Kidney epithelial cell (primary cell): ENCODE measurements around the gene NPHP4. TPM values are rescaled to one million over a fixed set of nuclear protein-coding genes. Genes with fewer than 3 reads are reported as not detected.

ENCODE experiments used
- DNase-seq: peaks from one replicate; pipeline ENCODE4 v3.0.0-alpha.2; 2010; ENCODE audit warnings: low read depth
- H3K27me3 ChIP-seq: 2 replicates; pipeline ENCODE4 v1.6.0; 2011; ENCODE audit warnings: low read length; ENCODE audit not compliant: control insufficient read depth, insufficient read depth
- H3K36me3 ChIP-seq: 2 replicates; pipeline ENCODE4 v1.5.1; 2011; ENCODE audit warnings: low read length; ENCODE audit not compliant: control insufficient read depth, insufficient read depth
- H3K4me3 ChIP-seq: 2 replicates; pipeline ENCODE4 v1.5.1; 2011; ENCODE audit warnings: low read depth, mild to moderate bottlenecking, control low read depth, low read length
- total RNA-seq: library from RNA; depleted of rRNA; stranded (reverse); fragments of >200 nt; gene quantifications from 2 replicates; pipeline ENCODE4 v1.2.3, GENCODE V29; 2015
- TF ChIP-seq, protein P1 (sequence below): IDR thresholded peaks from 2 replicates; pipeline ENCODE4 v1.5.1; 2011; ENCODE audit warnings: mild to moderate bottlenecking, moderate library complexity, low read length, control low read depth, inconsistent platforms; ENCODE audit not compliant: insufficient read depth, poor library complexity, severe bottlenecking

The NPHP4 gene
- total RNA-seq, 1 donor from 2014 or later = 6.6 TPM

DNA sequence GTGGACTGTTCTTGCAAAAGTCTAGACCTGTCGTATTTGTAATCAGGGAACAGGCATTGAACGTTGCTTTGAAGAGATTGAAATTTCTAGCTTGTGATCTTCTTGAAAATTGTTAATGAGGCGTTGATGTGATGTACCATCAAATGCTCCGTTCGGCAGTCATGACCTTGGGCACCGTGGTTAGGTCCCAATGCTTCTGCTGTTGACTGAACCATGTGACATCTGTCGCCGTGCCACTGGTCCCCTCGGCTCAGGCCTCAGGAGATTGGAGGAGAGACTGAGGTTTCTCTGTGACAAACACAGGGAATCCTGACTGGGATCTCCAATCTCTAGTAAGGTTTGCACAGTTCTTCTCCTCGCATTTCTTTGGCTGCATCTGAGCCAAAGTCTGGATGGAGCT is 35.4 kb upstream of the NPHP4 start:
- DNase-seq = no peak
- Histone ChIP-seq H3K4me3 (no peak overlapping the region), H3K27me3 (peaks cover 12% of the 10 kb centered on the region), H3K36me3 (no peaks in the 10 kb centered on the region)
- TF ChIP-seq, protein P1, sequence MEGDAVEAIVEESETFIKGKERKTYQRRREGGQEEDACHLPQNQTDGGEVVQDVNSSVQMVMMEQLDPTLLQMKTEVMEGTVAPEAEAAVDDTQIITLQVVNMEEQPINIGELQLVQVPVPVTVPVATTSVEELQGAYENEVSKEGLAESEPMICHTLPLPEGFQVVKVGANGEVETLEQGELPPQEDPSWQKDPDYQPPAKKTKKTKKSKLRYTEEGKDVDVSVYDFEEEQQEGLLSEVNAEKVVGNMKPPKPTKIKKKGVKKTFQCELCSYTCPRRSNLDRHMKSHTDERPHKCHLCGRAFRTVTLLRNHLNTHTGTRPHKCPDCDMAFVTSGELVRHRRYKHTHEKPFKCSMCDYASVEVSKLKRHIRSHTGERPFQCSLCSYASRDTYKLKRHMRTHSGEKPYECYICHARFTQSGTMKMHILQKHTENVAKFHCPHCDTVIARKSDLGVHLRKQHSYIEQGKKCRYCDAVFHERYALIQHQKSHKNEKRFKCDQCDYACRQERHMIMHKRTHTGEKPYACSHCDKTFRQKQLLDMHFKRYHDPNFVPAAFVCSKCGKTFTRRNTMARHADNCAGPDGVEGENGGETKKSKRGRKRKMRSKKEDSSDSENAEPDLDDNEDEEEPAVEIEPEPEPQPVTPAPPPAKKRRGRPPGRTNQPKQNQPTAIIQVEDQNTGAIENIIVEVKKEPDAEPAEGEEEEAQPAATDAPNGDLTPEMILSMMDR = no peak

DNA sequence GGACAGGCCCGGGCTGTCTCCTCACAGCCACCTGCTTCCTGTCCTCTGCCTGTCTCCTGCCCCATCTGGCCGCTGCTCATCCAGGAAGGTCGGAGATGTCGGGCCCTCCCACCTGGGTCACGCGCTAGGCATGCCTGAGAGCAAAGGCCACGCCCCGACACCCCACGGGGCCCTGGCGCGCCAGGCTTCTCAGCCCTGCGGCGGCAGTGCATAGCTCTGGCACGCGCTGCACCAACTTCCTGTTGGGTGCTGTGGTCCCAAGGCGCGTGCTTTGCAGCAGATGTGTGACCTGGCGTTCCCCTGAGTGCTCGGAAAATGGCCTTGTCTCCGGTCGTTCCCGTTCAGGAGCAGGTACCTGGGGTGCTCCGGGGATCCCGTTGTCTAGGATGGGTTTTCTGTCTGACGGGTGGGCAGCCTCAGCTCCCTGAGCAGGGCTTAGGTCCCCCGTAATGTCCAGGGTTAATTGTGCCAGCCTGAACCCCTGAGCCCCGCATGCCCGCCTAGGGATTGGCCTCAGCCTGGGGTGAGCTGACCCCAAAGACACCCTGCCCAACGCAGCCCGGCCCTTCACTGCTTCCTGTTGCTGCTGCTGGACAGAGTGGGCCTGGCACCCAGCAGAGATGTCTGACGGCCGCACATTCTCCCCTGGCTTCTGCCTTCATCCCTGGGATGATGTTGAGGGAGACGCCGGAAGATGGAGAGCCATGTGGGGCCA is 34.0 kb upstream of the NPHP4 start:
- Histone ChIP-seq H3K4me3 (no peak overlapping the region), H3K27me3 (peaks cover 14% of the 10 kb centered on the region), H3K36me3 (no peaks in the 10 kb centered on the region)
- TF ChIP-seq, protein P1 = no peak
- no peak for DNase-seq

DNA sequence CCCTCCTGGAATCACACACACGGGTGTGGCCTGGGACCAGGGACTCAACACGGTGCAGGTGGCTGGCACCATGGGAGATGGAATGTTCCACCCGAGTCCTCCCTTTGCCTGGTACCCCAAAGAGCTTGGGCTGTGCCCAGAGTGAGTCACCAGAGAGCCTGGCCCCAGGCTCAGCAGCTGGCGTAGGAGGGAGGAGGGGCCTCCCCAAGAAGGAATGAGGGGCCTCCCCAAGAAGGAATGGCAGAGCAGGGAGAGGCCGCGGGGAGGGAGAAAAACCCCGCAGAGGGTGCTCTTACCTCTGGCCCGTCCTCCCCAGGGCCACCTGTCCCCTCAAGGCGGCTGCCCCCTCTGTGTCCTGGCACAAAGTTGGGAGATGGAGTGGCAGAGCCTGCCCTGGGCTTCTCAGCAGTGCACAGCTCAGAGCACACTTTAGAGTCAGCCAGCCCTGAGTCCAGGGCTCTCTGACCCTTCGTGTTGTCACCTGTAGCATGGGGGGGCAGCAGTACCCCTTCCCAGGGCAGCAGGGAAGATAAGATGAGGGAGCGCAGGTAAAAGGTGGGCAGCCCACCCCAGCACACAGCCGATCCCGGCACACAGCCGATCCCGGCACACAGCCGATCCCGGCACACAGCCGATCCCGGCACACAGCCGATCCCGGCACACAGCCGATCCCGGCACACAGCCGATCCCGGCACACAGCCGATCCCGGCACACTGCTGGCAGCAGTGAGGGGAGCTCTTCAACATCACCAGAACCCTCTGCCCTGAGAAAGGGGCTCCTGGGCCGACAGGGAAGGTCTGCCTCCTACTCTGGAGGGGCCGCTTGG is 33.3 kb upstream of the NPHP4 start:
- TF ChIP-seq, protein P1 = no peak
- H3K36me3 ChIP-seq = no peaks in the 10 kb centered on the region
- H3K4me3 ChIP-seq = no peak overlapping the region
- no peak for DNase-seq
- peaks cover 14% of the 10 kb centered on the region for H3K27me3 ChIP-seq

DNA sequence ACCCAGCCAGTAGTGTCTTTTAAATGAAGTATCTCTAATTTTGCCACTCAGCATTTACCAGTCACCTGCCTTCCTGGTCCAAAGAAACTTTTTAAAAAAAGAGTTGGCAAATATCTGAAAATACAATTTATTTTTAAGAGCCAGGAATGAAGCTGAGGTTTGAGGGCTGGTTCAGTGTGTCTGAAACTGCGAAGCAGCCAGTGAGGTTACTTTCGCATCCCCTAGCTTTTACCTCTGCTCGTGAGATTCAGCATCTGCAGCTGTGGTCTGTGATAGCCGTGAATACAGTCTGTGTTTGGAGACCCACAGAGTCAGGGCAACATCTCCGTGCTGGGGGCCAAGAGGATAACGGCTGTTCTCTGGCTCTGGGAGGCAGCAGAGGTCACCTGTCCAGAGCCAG is 32.2 kb upstream of the NPHP4 start:
- Histone ChIP-seq H3K27me3 (peaks cover 14% of the 10 kb centered on the region), H3K36me3 (no peaks in the 10 kb centered on the region), H3K4me3 (no peak overlapping the region)
- DNase-seq = no peak
- TF ChIP-seq, protein P1 = no peak

DNA sequence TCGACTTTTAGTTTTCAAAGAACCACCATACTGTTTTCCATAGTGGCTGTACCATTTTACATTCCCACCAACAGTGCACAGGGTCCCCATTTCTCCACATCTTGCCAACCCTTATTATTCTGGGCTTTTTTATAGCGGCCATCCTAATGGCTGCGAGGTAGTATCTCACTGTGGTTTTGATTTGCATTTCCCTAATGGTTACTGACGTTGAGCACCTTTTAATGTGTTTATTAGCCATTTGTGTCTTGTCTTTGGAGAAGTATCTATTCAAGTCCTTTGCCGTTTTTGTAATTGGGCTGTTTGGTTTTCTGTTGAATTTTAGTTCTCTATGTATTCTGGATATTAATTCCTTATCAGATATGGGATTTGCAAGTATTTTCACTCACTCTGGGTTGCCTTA is 31.1 kb upstream of the NPHP4 start:
- peaks cover 14% of the 10 kb centered on the region for H3K27me3 ChIP-seq
- no peak for DNase-seq
- no peak overlapping the region for H3K4me3 ChIP-seq
- TF ChIP-seq, protein P1 = no peak
- H3K36me3 ChIP-seq = no peaks in the 10 kb centered on the region
